K562 (cell line): ENCODE results near the gene TIPIN. TPM values are rescaled to one million over a fixed set of nuclear protein-coding genes. Genes with fewer than 3 reads are reported as not detected.

Source experiments
- ATF7 ChIP-seq: fragments of 450-650 bp; IDR thresholded peaks from 2 replicates; pipeline ENCODE4 v1.7.1; 2014; ENCODE audit warnings: mild to moderate bottlenecking, moderate library complexity
- E2F6 ChIP-seq, 2 experiments: IDR thresholded peaks; 2 replicates each; pipeline ENCODE4 v1.6.1; 2011; ENCODE audit warnings: borderline replicate concordance in 1 of 2, control low read depth in 1 of 2, low read depth in 1 of 2, low read length in 1 of 2, mild to moderate bottlenecking in 1 of 2, mixed read lengths in 1 of 2, moderate library complexity in 1 of 2; ENCODE audit not compliant: insufficient read depth in 1 of 2, insufficient read length in 1 of 2, poor library complexity in 1 of 2, severe bottlenecking in 1 of 2; ENCODE audit errors: extremely low read depth in 1 of 2
- FOXK1 ChIP-seq: sonication (generic); formaldehyde crosslinking; IDR thresholded peaks from 2 replicates; pipeline ENCODE4 v1.8.0; 2022; ENCODE audit warnings: missing genetic modification reagents, mild to moderate bottlenecking, borderline replicate concordance
- KDM4B ChIP-seq, 2 experiments: fragments of 450-650 bp in 1 of 2; sonication (generic) in 1 of 2; IDR thresholded peaks; 2 replicates each; pipeline ENCODE4 v1.6.1; 2016 to 2017; ENCODE audit warnings: borderline replicate concordance in 2 of 2, antibody characterized with exemption in 1 of 2, low read depth in 1 of 2, mild to moderate bottlenecking in 1 of 2
- LCOR ChIP-seq: sonication (generic); formaldehyde crosslinking; IDR thresholded peaks from 2 replicates; pipeline ENCODE4 v1.8.0; 2022; ENCODE audit warnings: mild to moderate bottlenecking, missing genetic modification reagents
- MYC ChIP-seq, 2 experiments: fragments of 250-450 bp in 1 of 2; sonication (Bioruptor Pico) in 1 of 2; IDR thresholded peaks; 2 replicates each; pipeline versions ENCODE4 v1.5.1 to v1.6.1; 2012 to 2021; ENCODE audit warnings: low read depth in 2 of 2, borderline replicate concordance in 1 of 2, improper control_type of control experiment in 1 of 2, low read length in 1 of 2, mild to moderate bottlenecking in 1 of 2, moderate library complexity in 1 of 2
- NCOA4 ChIP-seq: fragments of 450-650 bp; IDR thresholded peaks from 2 replicates; pipeline ENCODE4 v1.6.1; 2018; ENCODE audit warnings: mild to moderate bottlenecking; ENCODE audit not compliant: partially characterized antibody
- PML ChIP-seq: IDR thresholded peaks from 2 replicates; pipeline ENCODE4 v1.6.1; 2012; ENCODE audit warnings: low read length, inconsistent platforms
- REST ChIP-seq, 2 experiments: fragments of 450-650 bp; formaldehyde crosslinking in 1 of 2; IDR thresholded peaks; 2 replicates each; pipeline versions ENCODE4 v1.4.0 to v1.6.1; 2014 to 2020; ENCODE audit warnings: mild to moderate bottlenecking in 2 of 2, borderline replicate concordance in 1 of 2, low read depth in 1 of 2
- ZBTB26 ChIP-seq: fragments of 450-650 bp; formaldehyde crosslinking; IDR thresholded peaks from 2 replicates; pipeline ENCODE4 v1.4.0; 2022; ENCODE audit warnings: missing genetic modification characterization
- ZBTB34 ChIP-seq: fragments of 250-450 bp; sonication (Bioruptor Pico); IDR thresholded peaks from 2 replicates; pipeline ENCODE4 v1.8.0; 2021; ENCODE audit warnings: mild to moderate bottlenecking, moderate library complexity
- ZNF445 ChIP-seq: fragments of 250-450 bp; sonication (Bioruptor Pico); IDR thresholded peaks from 2 replicates; pipeline ENCODE4 v1.4.0; 2020; ENCODE audit warnings: low read depth, mild to moderate bottlenecking, moderate library complexity
- polyA plus RNA-seq, 8 experiments: library from polyadenylated mRNA; depleted of rRNA in 4 of 8; stranded (reverse) in 5 of 8; unstranded in 3 of 8; fragments of >200 nt; fragmentation: Nextera tagmentation in 2 of 8; fragmentation: Illumina TruSeq in 1 of 8; extraction: Ambion mirVana in 2 of 8; extraction: Trizol in 1 of 8; gene quantifications; 2 replicates each; pipeline versions ENCODE4 v1.2.1 to v1.2.3, GENCODE V29; 2011 to 2014; ENCODE audit warnings: inconsistent platforms in 1 of 8, missing spikeins in 1 of 8
- total RNA-seq, 7 experiments: library from RNA; depleted of rRNA in 6 of 7; stranded (reverse); fragments of >200 nt in 6 of 7; fragmentation: Illumina TruSeq in 2 of 7; extraction: Trizol in 2 of 7; gene quantifications; 2 replicates each; pipeline versions ENCODE4 v1.2.1 to v1.2.3, GENCODE V29; 2011 to 2021; ENCODE audit warnings: low replicate concordance in 1 of 7

The TIPIN gene
- total and polyA plus RNA-seq, 9 of the 15 experiments (the other 6 are each of a cell fraction or from before 2014, with no cell fraction given): 22.9 to 61.4 (median 42.0) TPM

GRCh38 chr15:66386204-66387123, 30.0 kb upstream of the TIPIN start, which contains the start of gene MAP2K1 (continued):
- TF ChIP-seq ZBTB26 (no peak), PML (peak; percentile 81), KDM4B (IDR thresholded peaks at IDR 0.05; ENCODE audit: borderline replicate concordance in 2 of 2, low read depth in 1 of 2) (peak in 1 of 2 experiments; percentile 81; a peak in 1 of 4 replicates), LCOR (CRISPR knock-in tag) (peak; percentile 48; the same call in 1 of the 2 replicates), E2F6 (IDR thresholded peaks at IDR 0.05; ENCODE audit: borderline replicate concordance in 1 of 2, extremely low read depth in 1 of 2, insufficient read depth in 1 of 2, insufficient read length in 1 of 2, low read depth in 1 of 2, low read length in 1 of 2, poor library complexity in 1 of 2, severe bottlenecking in 1 of 2) (peak; percentile 83), REST (IDR thresholded peaks at IDR 0.05; ENCODE audit: borderline replicate concordance) (peak; percentile 48), REST (CRISPR knock-in tag; IDR thresholded peaks at IDR 0.05; ENCODE audit: low read depth) (no peak), FOXK1 (CRISPR knock-in tag) (no peak), ATF7 (peak; percentile 88), ZNF445 (no peak), NCOA4 (no peak), ZBTB34 (no peak), MYC (IDR thresholded peaks at IDR 0.05; ENCODE audit: low read depth, low read length) (peak; percentile 94), MYC (CRISPR knock-in tag; IDR thresholded peaks at IDR 0.05; ENCODE audit: borderline replicate concordance, low read depth) (peak; percentile 56; the same call in 1 of the 2 replicates)
